ENCODE results near the gene COL5A2.

DNA sequence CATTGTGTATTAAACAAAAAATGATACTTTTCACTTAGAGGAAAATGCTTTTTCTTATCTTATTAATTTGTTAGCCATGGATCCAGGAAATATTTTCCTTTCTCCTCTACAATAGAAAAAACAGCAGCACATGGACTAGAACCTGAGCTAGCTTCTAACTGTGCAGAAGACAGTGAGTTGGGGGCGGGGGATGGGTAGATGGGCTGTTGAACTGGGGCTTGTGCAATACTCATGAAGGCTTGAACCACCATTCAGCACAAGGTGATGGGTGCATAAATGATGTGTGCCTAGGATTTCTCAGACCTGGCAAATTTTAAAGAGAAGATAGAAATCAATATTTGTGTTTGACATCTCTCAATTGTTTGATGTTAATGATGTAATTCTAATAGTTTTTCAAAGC is 42.0 kb downstream of the COL5A2 start:
- TF ChIP-seq FOXM1 (IDR thresholded peaks at IDR 0.05; ENCODE audit: borderline replicate concordance) (no peak), FOXK2 (IDR thresholded peaks at IDR 0.05) (no peak), SUZ12 (IDR thresholded peaks at IDR 0.05) (no peak), HDGF (IDR thresholded peaks at IDR 0.05; ENCODE audit: borderline replicate concordance) (no peak), BHLHE40 (IDR thresholded peaks at IDR 0.05; ENCODE audit: borderline replicate concordance) (no peak)
